Measurements from ENCODE around the gene GLIS1. TPM values are rescaled to one million over a fixed set of nuclear protein-coding genes. Genes with fewer than 3 reads are reported as not detected.

The GLIS1 gene
- total and polyA plus RNA-seq, 2 experiments from 2014 or later, result 0.26 to 0.31 TPM

DNA sequence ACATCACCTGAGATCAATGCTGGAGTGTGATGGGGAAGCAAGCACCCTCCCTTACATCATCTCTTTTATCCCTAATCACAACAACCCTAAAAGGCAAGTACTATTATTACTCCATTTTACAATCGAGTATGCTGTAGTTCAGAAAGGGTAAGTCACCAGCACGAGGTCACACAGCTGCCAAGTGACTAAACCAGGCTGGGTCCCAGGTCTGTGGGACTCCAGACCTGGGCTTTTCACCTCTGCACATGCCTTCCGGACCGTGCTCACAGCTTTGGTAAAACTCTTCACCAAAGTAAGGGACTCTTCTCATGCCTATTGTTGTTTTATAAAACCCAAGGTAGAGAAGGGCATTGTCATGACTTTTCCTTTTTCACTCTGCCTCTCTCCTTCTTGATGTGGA is 148.9 kb downstream of the GLIS1 start:
- Histone ChIP-seq H3K4me1 (ENCODE audit: insufficient read depth) (peaks cover 7% of the 10 kb centered on the region; the same call in 1 of the 2 replicates), H3K27ac (ENCODE audit: low read depth) (no peak overlapping the region), H3F3A (replicated peaks; ENCODE audit: low read depth) (no peaks in the 10 kb centered on the region), H3K4me3 (no peak overlapping the region), H3K79me2 (replicated peaks; ENCODE audit: insufficient read depth) (no peaks in the 10 kb centered on the region), H3K36me3 (ENCODE audit: insufficient read depth) (no peaks in the 10 kb centered on the region), H4K20me1 (replicated peaks; ENCODE audit: insufficient read depth) (no peaks in the 10 kb centered on the region), H3K4me2 (no peak overlapping the region), H3K27me3 (ENCODE audit: insufficient read depth) (no peaks in the 10 kb centered on the region), H2AFZ (no peak overlapping the region), H3K9me2 (ENCODE audit: insufficient read depth) (no peaks in the 10 kb centered on the region)
- H3K9me3 Mint-ChIP-seq, result no peaks in the 10 kb centered on the region
- no peak overlapping the region for H3K27ac Mint-ChIP-seq
- no peak for ATAC-seq
- peaks cover 13% of the 10 kb centered on the region for H3K27me3 Mint-ChIP-seq (ENCODE audit: insufficient read depth, low read depth, poor library complexity)
- no peak overlapping the region for H3K4me3 Mint-ChIP-seq
- no peak for DNase-seq (ENCODE audit: low spot score)
- peaks cover 20% of the 10 kb centered on the region; the same call in 2 of the 3 replicates for H3K4me1 Mint-ChIP-seq
- no peak for TF ChIP-seq ETS1 (IDR thresholded peaks at IDR 0.05)
- TF ChIP-seq EZH2 (IDR thresholded peaks at IDR 0.05; ENCODE audit: low read depth, unreplicated experiment), result no peak
- no peak for TF ChIP-seq ZNF331 (CRISPR knock-in tag; IDR thresholded peaks at IDR 0.05; ENCODE audit: low read depth)
- TF ChIP-seq CTCF (conservative IDR thresholded peaks at IDR 0.05; ENCODE audit: low read depth in 2 of 2), result no peak
- TF ChIP-seq POLR2AphosphoS5 (IDR thresholded peaks at IDR 0.05; ENCODE audit: low read depth), result no peak
- no peak for TF ChIP-seq CREB1 (CRISPR knock-in tag; IDR thresholded peaks at IDR 0.05; ENCODE audit: low read depth)
- no peak for TF ChIP-seq EZH2phosphoT487 (IDR thresholded peaks at IDR 0.05; ENCODE audit: unreplicated experiment)
- no peak for TF ChIP-seq JUNB (IDR thresholded peaks at IDR 0.05; ENCODE audit: unreplicated experiment)
- no peak for TF ChIP-seq STAT1 (IDR thresholded peaks at IDR 0.05; ENCODE audit: unreplicated experiment)
- no peaks in the 10 kb centered on the region for H3K36me3 Mint-ChIP-seq (ENCODE audit: low read depth)

DNA sequence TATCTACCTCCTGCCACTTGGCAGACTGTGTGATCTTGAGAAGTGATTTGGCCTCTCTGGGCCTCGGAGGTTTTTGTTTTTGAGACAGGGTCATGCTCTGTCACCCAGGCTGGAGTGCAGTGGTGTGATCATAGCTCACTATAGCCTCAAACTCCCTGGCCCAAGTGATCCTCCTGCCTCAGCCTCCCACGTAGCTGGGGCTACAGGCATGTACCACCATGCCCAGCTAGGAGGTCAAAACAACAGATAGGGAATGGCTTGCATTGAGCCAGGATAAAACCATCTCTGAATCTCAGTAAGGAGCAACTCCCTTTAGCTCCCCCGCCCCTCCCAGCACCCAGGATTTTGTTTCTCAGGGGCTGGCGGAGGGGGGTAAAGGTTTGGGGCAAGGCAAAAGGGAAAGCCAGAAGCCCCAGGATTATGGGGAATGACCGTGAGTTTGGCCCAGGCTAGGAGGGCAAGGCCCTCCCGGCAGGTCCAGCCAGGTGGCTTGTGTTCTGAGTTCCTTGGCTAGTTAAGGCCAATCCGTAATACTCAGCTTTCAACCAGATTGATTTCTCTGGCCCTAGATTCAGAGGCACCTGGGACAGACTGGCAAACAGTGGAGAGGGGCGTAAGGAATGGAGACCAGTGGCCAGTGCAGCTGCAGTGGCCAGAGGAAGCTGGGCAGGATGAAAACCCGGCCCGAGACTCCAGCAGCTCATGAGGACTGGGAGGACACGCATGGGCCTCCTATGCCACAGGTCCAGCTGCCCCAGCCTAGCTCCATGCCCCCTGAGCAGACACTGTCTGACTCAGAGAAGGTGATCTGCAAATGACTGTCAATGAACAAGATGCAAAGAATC is 149.7 kb downstream of the GLIS1 start:
- ATAC-seq (no peak), DNase-seq (ENCODE audit: low spot score) (no peak)
- no peak overlapping the region for H3K4me2 ChIP-seq
- H3K4me1 ChIP-seq (ENCODE audit: insufficient read depth), result peaks cover 7% of the 10 kb centered on the region; the same call in 1 of the 2 replicates
- no peaks in the 10 kb centered on the region for H3K9me2 ChIP-seq (ENCODE audit: insufficient read depth)
- H3K36me3 ChIP-seq (ENCODE audit: insufficient read depth), result no peaks in the 10 kb centered on the region
- TF ChIP-seq ETS1 (IDR thresholded peaks at IDR 0.05), result no peak
- TF ChIP-seq NANOG (IDR thresholded peaks at IDR 0.05; ENCODE audit: borderline replicate concordance), result no peak
- TF ChIP-seq POLR2AphosphoS5 (IDR thresholded peaks at IDR 0.05; ENCODE audit: low read depth), result no peak
- TF ChIP-seq CREB1 (CRISPR knock-in tag; IDR thresholded peaks at IDR 0.05; ENCODE audit: low read depth), result no peak
- TF ChIP-seq STAT1 (IDR thresholded peaks at IDR 0.05; ENCODE audit: unreplicated experiment), result no peak
- no peak for TF ChIP-seq CTCF (conservative IDR thresholded peaks at IDR 0.05; ENCODE audit: low read depth in 2 of 2)
- TF ChIP-seq ZNF331 (CRISPR knock-in tag; IDR thresholded peaks at IDR 0.05; ENCODE audit: low read depth), result no peak
- TF ChIP-seq EZH2 (IDR thresholded peaks at IDR 0.05; ENCODE audit: low read depth, unreplicated experiment), result no peak
- no peak for TF ChIP-seq REST (IDR thresholded peaks at IDR 0.05; ENCODE audit: unreplicated experiment)
- TF ChIP-seq ZNF114 (CRISPR knock-in tag; IDR thresholded peaks at IDR 0.05), result no peak
- no peak for TF ChIP-seq JUNB (IDR thresholded peaks at IDR 0.05; ENCODE audit: unreplicated experiment)
- H4K20me1 ChIP-seq (replicated peaks; ENCODE audit: insufficient read depth), result no peaks in the 10 kb centered on the region
- H3F3A ChIP-seq (replicated peaks; ENCODE audit: low read depth), result no peaks in the 10 kb centered on the region
- peaks cover 11% of the 10 kb centered on the region for H3K27me3 Mint-ChIP-seq (ENCODE audit: insufficient read depth, low read depth, poor library complexity)
- H3K4me1 Mint-ChIP-seq, result peaks cover 26% of the 10 kb centered on the region; the same call in 2 of the 3 replicates
- H3K9me3 Mint-ChIP-seq, result no peaks in the 10 kb centered on the region
- no peak overlapping the region for H3K27ac Mint-ChIP-seq
- H2AFZ ChIP-seq, result no peak overlapping the region
- H3K27me3 ChIP-seq (ENCODE audit: insufficient read depth), result no peaks in the 10 kb centered on the region
- H3K36me3 Mint-ChIP-seq (ENCODE audit: low read depth), result no peaks in the 10 kb centered on the region
- no peak overlapping the region for H3K4me3 ChIP-seq
- no peak overlapping the region for H3K27ac ChIP-seq (ENCODE audit: low read depth)
- H3K4me3 Mint-ChIP-seq, result no peak overlapping the region
- H3K79me2 ChIP-seq (replicated peaks; ENCODE audit: insufficient read depth), result no peaks in the 10 kb centered on the region

All from GM23338 (cell line).